Measurements from ENCODE around the gene MRPL19.
"Not testable (repeated sequence)": the region's sequence is repeated elsewhere in the genome, so short reads cannot be mapped to it uniquely, and the experiment has no call there.

Gene MRPL19

GRCh38 chr2:75705921-75706320 is 59.3 kb downstream of the MRPL19 start:
- no peak for TF ChIP-seq Cebpa-rat (IDR thresholded peaks at IDR 0.05)
- H3K27ac ChIP-seq = no peak overlapping the region
- H4K20me1 ChIP-seq = no peaks in the 10 kb centered on the region
- peaks cover 0 to 42% (median 8%) of the 10 kb centered on the region in 11 experiments; a peak in 12 of 22 replicates for H3K36me3 ChIP-seq
- peak overlapping the region in 4 of 11 experiments; percentile 5 to 44 (median 23); a peak in 5 of 22 replicates for H3K4me2 ChIP-seq
- no peak overlapping the region for H3K4me3 ChIP-seq
- H3K9ac ChIP-seq = no peak overlapping the region
- H3K4me1 ChIP-seq = peaks cover 0 to 16% (median 6%) of the 10 kb centered on the region in 10 experiments; a peak in 10 of 20 replicates
- H3K27me3 ChIP-seq = no peaks in the 10 kb centered on the region
- H3K9me3 ChIP-seq (replicated peaks in 1 of 11) = peaks cover 0 to 7% (median 6%) of the 10 kb centered on the region in 11 experiments; a peak in 11 of 22 replicates

- H3K9me3 ChIP-seq (replicated peaks in 1 of 11) = peaks cover 0 to 25% (median 14%) of the 10 kb centered on the region in 11 experiments; a peak in 18 of 22 replicates
- H3K36me3 ChIP-seq = peaks cover 0 to 28% (median 5%) of the 10 kb centered on the region in 11 experiments; a peak in 9 of 22 replicates
- H3K27me3 ChIP-seq = no peaks in the 10 kb centered on the region
- no peak overlapping the region for H3K27ac ChIP-seq
- peaks cover 0 to 16% (median 6%) of the 10 kb centered on the region in 10 experiments; a peak in 10 of 20 replicates for H3K4me1 ChIP-seq
- no peaks in the 10 kb centered on the region for H4K20me1 ChIP-seq
- H3K4me3 ChIP-seq = no peak overlapping the region
- no peak for TF ChIP-seq Cebpa-rat (IDR thresholded peaks at IDR 0.05)
- no peak overlapping the region for H3K4me2 ChIP-seq
- no peak overlapping the region for H3K9ac ChIP-seq
These were observed 61.3 kb downstream of the MRPL19 start for GRCh38 chr2:75707901-75708300.

GRCh38 chr2:75709297-75709696 is 62.7 kb downstream of the MRPL19 start:
- H3K9ac ChIP-seq = peak overlapping the region in 2 of 11 experiments; percentile 1 to 9; a peak in 3 of 22 replicates
- peaks cover 0 to 25% (median 14%) of the 10 kb centered on the region in 11 experiments; a peak in 18 of 22 replicates for H3K9me3 ChIP-seq (replicated peaks in 1 of 11)
- H3K4me3 ChIP-seq = peak overlapping the region in 7 of 10 experiments; percentile 54 to 71 (median 64); a peak in 8 of 20 replicates
- peaks cover 0 to 16% (median 6%) of the 10 kb centered on the region in 10 experiments; a peak in 10 of 20 replicates for H3K4me1 ChIP-seq
- peak overlapping the region; percentile 6 to 73 (median 65); a peak in 20 of 22 replicates for H3K4me2 ChIP-seq
- H3K36me3 ChIP-seq = peaks cover 0 to 20% (median 5%) of the 10 kb centered on the region in 11 experiments; a peak in 8 of 22 replicates
- H3K27me3 ChIP-seq = no peaks in the 10 kb centered on the region
- H3K27ac ChIP-seq = no peak overlapping the region
- H4K20me1 ChIP-seq = no peaks in the 10 kb centered on the region
- no peak for TF ChIP-seq Cebpa-rat (IDR thresholded peaks at IDR 0.05)

- Histone ChIP-seq H3K9ac (peak overlapping the region; percentile 78 to 86 (median 83)), H3K9me3 (replicated peaks in 1 of 11) (peaks cover 0 to 25% (median 14%) of the 10 kb centered on the region in 11 experiments; a peak in 18 of 22 replicates), H3K27me3 (no peaks in the 10 kb centered on the region), H3K4me3 (peak overlapping the region; percentile 54 to 71 (median 64)), H3K27ac (peak overlapping the region; percentile 74 to 87 (median 86)), H3K4me1 (peaks cover 0 to 16% (median 6%) of the 10 kb centered on the region in 10 experiments; a peak in 10 of 20 replicates), H3K4me2 (peak overlapping the region; percentile 51 to 73 (median 65)), H3K36me3 (peaks cover 0 to 11% (median 0%) of the 10 kb centered on the region in 11 experiments; a peak in 2 of 22 replicates), H4K20me1 (no peaks in the 10 kb centered on the region)
- TF ChIP-seq Cebpa-rat (IDR thresholded peaks at IDR 0.05) = no peak
These were observed 63.6 kb downstream of the MRPL19 start for GRCh38 chr2:75710220-75710576.

GRCh38 chr2:75710577-75711253 is 64.1 kb downstream of the MRPL19 start, which contains the start of gene GCFC2:
Gene GCFC2, minus strand, starts transcription at chr2:75710915. Its CDS starts 60 bp downstream, at chr2:75710855.
- Histone ChIP-seq H3K9me3 (replicated peaks in 1 of 11) (peaks cover 0 to 25% (median 14%) of the 10 kb centered on the region in 11 experiments; a peak in 18 of 22 replicates), H3K36me3 (0 out of 22 replicates have a peak, but pooled peaks cover 0 to 6% (median 0%) of the 10 kb centered on the region in 11 experiments), H3K4me1 (peaks cover 0 to 15% (median 5%) of the 10 kb centered on the region in 10 experiments; a peak in 10 of 20 replicates), H3K27ac (peak within 1 kb of the TSS; percentile 74 to 87 (median 86)), H3K4me3 (peak within 1 kb of the TSS; percentile 54 to 71 (median 64)), H3K27me3 (no peaks in the 10 kb centered on the region), H4K20me1 (no peaks in the 10 kb centered on the region), H3K4me2 (peak within 1 kb of the TSS; percentile 51 to 73 (median 65)), H3K9ac (peak within 1 kb of the TSS; percentile 78 to 86 (median 83))
- TF ChIP-seq Cebpa-rat (IDR thresholded peaks at IDR 0.05) = no peak

GRCh38 chr2:75711590-75711989 is 65.0 kb downstream of the MRPL19 start:
- H3K36me3 ChIP-seq, H3K9ac ChIP-seq, H3K4me3 ChIP-seq, H4K20me1 ChIP-seq, H3K27me3 ChIP-seq, H3K27ac ChIP-seq, H3K4me2 ChIP-seq: not testable (repeated sequence)
- Histone ChIP-seq H3K4me1 (peaks cover 0 to 12% (median 0%) of the 10 kb centered on the region in 10 experiments; a peak in 3 of 20 replicates), H3K9me3 (replicated peaks in 1 of 11) (peaks cover 0 to 25% (median 14%) of the 10 kb centered on the region in 11 experiments; a peak in 18 of 22 replicates)

GRCh38 chr2:75716406-75716805 is 69.8 kb downstream of the MRPL19 start:
- TF ChIP-seq Cebpa-rat (IDR thresholded peaks at IDR 0.05) = no peak

GRCh38 chr2:75719616-75720015 is 73.0 kb downstream of the MRPL19 start:
- no peak overlapping the region for H3K4me2 ChIP-seq
- H3K27ac ChIP-seq = no peak overlapping the region
- H3K9ac ChIP-seq = no peak overlapping the region
- H3K27me3 ChIP-seq = no peaks in the 10 kb centered on the region
- H3K4me3 ChIP-seq = no peak overlapping the region
- peaks cover 0 to 5% (median 0%) of the 10 kb centered on the region in 11 experiments; a peak in 1 of 22 replicates for H3K9me3 ChIP-seq (replicated peaks in 1 of 11)
- no peaks in the 10 kb centered on the region for H3K4me1 ChIP-seq
- no peak for TF ChIP-seq Cebpa-rat (IDR thresholded peaks at IDR 0.05)
- H3K36me3 ChIP-seq = no peaks in the 10 kb centered on the region
- H4K20me1 ChIP-seq = no peaks in the 10 kb centered on the region

More at GRCh38 chr2:75716406-75716805, 69.8 kb downstream of the MRPL19 start:
- Histone ChIP-seq H3K36me3 (no peaks in the 10 kb centered on the region), H4K20me1 (no peaks in the 10 kb centered on the region), H3K27ac (no peak overlapping the region), H3K9me3 (replicated peaks in 1 of 11) (peaks cover 0 to 18% (median 4%) of the 10 kb centered on the region in 11 experiments; a peak in 16 of 22 replicates), H3K27me3 (no peaks in the 10 kb centered on the region), H3K4me1 (no peaks in the 10 kb centered on the region), H3K9ac (no peak overlapping the region), H3K4me2 (no peak overlapping the region), H3K4me3 (no peak overlapping the region)

GRCh38 chr2:75720525-75720924 is 73.9 kb downstream of the MRPL19 start:
- peaks cover 0 to 5% (median 0%) of the 10 kb centered on the region in 11 experiments; a peak in 1 of 22 replicates for H3K9me3 ChIP-seq (replicated peaks in 1 of 11)
- no peak for TF ChIP-seq Cebpa-rat (IDR thresholded peaks at IDR 0.05)

More at GRCh38 chr2:75720525-75720924, 73.9 kb downstream of the MRPL19 start:
- H3K4me2 ChIP-seq = no peak overlapping the region
- H3K9ac ChIP-seq = no peak overlapping the region
- no peak overlapping the region for H3K27ac ChIP-seq
- no peaks in the 10 kb centered on the region for H3K4me1 ChIP-seq
- no peak overlapping the region for H3K4me3 ChIP-seq
- no peaks in the 10 kb centered on the region for H3K27me3 ChIP-seq
- no peaks in the 10 kb centered on the region for H4K20me1 ChIP-seq
- H3K36me3 ChIP-seq = no peaks in the 10 kb centered on the region

Measured in BLaER1 treated with 17β-estradiol and CSF1 and Interleukin-3, amounts not matched to agents 10 nM and 100 nM (cell line).